NCI-H1694 treated with DMSO at 0.1 percent for 48 hours (cell line): Measurements from ENCODE around the gene RAPGEF1.
"Not testable (repeated sequence)": the region's sequence is repeated elsewhere in the genome, so short reads cannot be mapped to it uniquely, and the experiment has no call there.

Experiments
- DNase-seq: peaks from one replicate; lab custom pipeline; 2025; lab: John Stamatoyannopoulos, UW

The RAPGEF1 gene

GRCh38 chr9:131731237-131731636 is 8.6 kb downstream of the RAPGEF1 start:
- no peak for DNase-seq

GRCh38 chr9:131728961-131729360 is 10.9 kb downstream of the RAPGEF1 start:
- peak; percentile 50 for DNase-seq

GRCh38 chr9:131728546-131728910 is 11.3 kb downstream of the RAPGEF1 start:
- DNase-seq, result no peak

GRCh38 chr9:131727795-131728545 is 11.9 kb downstream of the RAPGEF1 start:
- DNase-seq, result peak; percentile 16

- no peak for DNase-seq
These were observed 12.6 kb downstream of the RAPGEF1 start for GRCh38 chr9:131727184-131727759.

GRCh38 chr9:131724683-131725082 is 15.2 kb downstream of the RAPGEF1 start:
- peak; percentile 87 for DNase-seq

GRCh38 chr9:131723632-131724031 is 16.2 kb downstream of the RAPGEF1 start:
- DNase-seq, result no peak

- peak; percentile 82 for DNase-seq
These were observed 17.6 kb downstream of the RAPGEF1 start for GRCh38 chr9:131722255-131722654.

- peak; percentile 78 for DNase-seq
These were observed 18.8 kb downstream of the RAPGEF1 start for GRCh38 chr9:131721076-131721475.

GRCh38 chr9:131720330-131720729 is 19.5 kb downstream of the RAPGEF1 start:
- no peak for DNase-seq

- no peak for DNase-seq
These were observed 20.5 kb downstream of the RAPGEF1 start for GRCh38 chr9:131719262-131719908.

- DNase-seq, result no peak
These were observed 22.0 kb downstream of the RAPGEF1 start for GRCh38 chr9:131717719-131718460.

GRCh38 chr9:131715906-131716305 is 24.0 kb downstream of the RAPGEF1 start:
- DNase-seq, result no peak

GRCh38 chr9:131714821-131715220 is 25.1 kb downstream of the RAPGEF1 start:
- no peak for DNase-seq

- no peak for DNase-seq
These were observed 25.7 kb downstream of the RAPGEF1 start for GRCh38 chr9:131714161-131714646.

- no peak for DNase-seq
These were observed 26.9 kb downstream of the RAPGEF1 start for GRCh38 chr9:131713016-131713415.

- DNase-seq, result no peak
These were observed 27.6 kb downstream of the RAPGEF1 start for GRCh38 chr9:131712151-131712716.

GRCh38 chr9:131709771-131710431 is 30.0 kb downstream of the RAPGEF1 start:
- DNase-seq, result no peak

GRCh38 chr9:131709010-131709770 is 30.7 kb downstream of the RAPGEF1 start:
- not testable (repeated sequence) for DNase-seq

- DNase-seq, result no peak
These were observed 31.5 kb downstream of the RAPGEF1 start for GRCh38 chr9:131708226-131709002.
